Activated CD8-positive, alpha-beta memory T cell treated with anti-CD3 and anti-CD28 coated beads for 24 hours (primary cell): ENCODE data around the gene NUDT13.
A peak's percentile ranks its signal among the peaks of the same experiment; 100 is the strongest.
"Not testable (repeated sequence)": the region's sequence is repeated elsewhere in the genome, so short reads cannot be mapped to it uniquely, and the experiment has no call there.

ENCODE experiments used
- DNase-seq: peaks from one replicate; pipeline ENCODE4 v3.0.0-alpha.2; 2020

NUDT13 gene

GRCh38 chr10:73106301-73106700, 4.0 kb upstream of the NUDT13 start:
- DNase-seq, result no peak

- DNase-seq, result not testable (repeated sequence)
These were observed 1.0 kb upstream of the NUDT13 start for GRCh38 chr10:73109248-73109652.

- DNase-seq, result not testable (repeated sequence)
These were observed 1.8 kb downstream of the NUDT13 start for GRCh38 chr10:73112032-73112431.

- DNase-seq, result no peak
These were observed 3.3 kb downstream of the NUDT13 start for GRCh38 chr10:73113551-73113950.

- DNase-seq, result no peak
These were observed 5.8 kb downstream of the NUDT13 start for GRCh38 chr10:73116017-73116416.

GRCh38 chr10:73117976-73118743, 7.9 kb downstream of the NUDT13 start:
- DNase-seq, result no peak

- DNase-seq, result no peak
These were observed 9.2 kb downstream of the NUDT13 start for GRCh38 chr10:73119457-73119856.

- no peak for DNase-seq
These were observed 9.7 kb downstream of the NUDT13 start for GRCh38 chr10:73119952-73120351.

GRCh38 chr10:73126343-73126742, 16.1 kb downstream of the NUDT13 start:
- no peak for DNase-seq

GRCh38 chr10:73131301-73131700, 21.0 kb downstream of the NUDT13 start:
- DNase-seq, result no peak

- no peak for DNase-seq
These were observed 21.8 kb downstream of the NUDT13 start for GRCh38 chr10:73131913-73132686.

GRCh38 chr10:73134727-73135126, 24.5 kb downstream of the NUDT13 start:
- DNase-seq, result no peak

- DNase-seq, result no peak
These were observed 26.4 kb downstream of the NUDT13 start for GRCh38 chr10:73136627-73137026.

GRCh38 chr10:73139251-73139650, 29.0 kb downstream of the NUDT13 start:
- DNase-seq, result no peak

- DNase-seq, result no peak
These were observed 31.3 kb downstream of the NUDT13 start for GRCh38 chr10:73141603-73142002.

- DNase-seq, result not testable (repeated sequence)
These were observed 40.6 kb downstream of the NUDT13 start for GRCh38 chr10:73150633-73151413.

- DNase-seq, result no peak
These were observed 41.8 kb downstream of the NUDT13 start for GRCh38 chr10:73152009-73152408.

GRCh38 chr10:73156054-73156453, 45.8 kb downstream of the NUDT13 start:
- no peak for DNase-seq

GRCh38 chr10:73159038-73159648, 48.9 kb downstream of the NUDT13 start:
- peak; percentile 72 for DNase-seq

- DNase-seq, result no peak
These were observed 50.8 kb downstream of the NUDT13 start for GRCh38 chr10:73161079-73161478.

- no peak for DNase-seq
These were observed 51.4 kb downstream of the NUDT13 start for GRCh38 chr10:73161662-73162061.

GRCh38 chr10:73163096-73163495, 52.8 kb downstream of the NUDT13 start:
- no peak for DNase-seq

- no peak for DNase-seq
These were observed 56.7 kb downstream of the NUDT13 start for GRCh38 chr10:73166972-73167371.
